Fibroblast of lung (primary cell): Measurements from ENCODE around the gene KRT4. TPM values are rescaled to one million over a fixed set of nuclear protein-coding genes. Genes with fewer than 3 reads are reported as not detected.

ENCODE experiments used
- DNase-seq, 2 donors: peaks; one replicate each; pipeline versions ENCODE4 v3.0.0 to v3.0.0-alpha.2; 2010; ENCODE audit warnings: low read depth in 2 of 2
- H2AFZ ChIP-seq: 2 replicates; pipeline ENCODE4 v1.5.1; 2012; ENCODE audit warnings: low read length, control low read depth, inconsistent platforms
- H3K27ac ChIP-seq: 2 replicates; pipeline ENCODE4 v1.5.1; 2011; ENCODE audit warnings: low read length, control low read depth; ENCODE audit not compliant: insufficient read depth
- H3K27me3 ChIP-seq: 2 replicates; pipeline ENCODE4 v1.5.1; 2011; ENCODE audit warnings: mild to moderate bottlenecking, low read length; ENCODE audit not compliant: control insufficient read depth, insufficient read depth
- H3K36me3 ChIP-seq: 2 replicates; pipeline ENCODE4 v1.5.1; 2011; ENCODE audit warnings: low read length; ENCODE audit not compliant: control insufficient read depth, insufficient read depth
- H3K4me1 ChIP-seq: 2 replicates; pipeline ENCODE4 v1.5.1; 2011; ENCODE audit warnings: low read length; ENCODE audit not compliant: control insufficient read depth, insufficient read depth; ENCODE audit errors: extremely low read depth
- H3K4me2 ChIP-seq: 2 replicates; pipeline ENCODE4 v1.5.1; 2011; ENCODE audit warnings: low read length, control low read depth; ENCODE audit not compliant: insufficient read depth; ENCODE audit errors: extremely low read depth
- H3K4me3 ChIP-seq, 4 experiments: fragments of 200-600 bp in 1 of 4; sonication (generic) in 1 of 4; replicated peaks in 1 of 4; 2 replicates each; pipeline ENCODE4 v1.5.1; 2011 to 2016; ENCODE audit warnings: low read length in 4 of 4, low read depth in 3 of 4, mild to moderate bottlenecking in 3 of 4, control low read depth in 2 of 4, inconsistent platforms in 1 of 4, mixed read lengths in 1 of 4; ENCODE audit not compliant: insufficient read depth in 1 of 4; ENCODE audit errors: control extremely low read depth in 1 of 4
- H3K79me2 ChIP-seq: 2 replicates; pipeline ENCODE4 v1.5.1; 2012; ENCODE audit warnings: mild to moderate bottlenecking, low read length, inconsistent platforms; ENCODE audit not compliant: control insufficient read depth, insufficient read depth
- H3K9ac ChIP-seq: 2 replicates; pipeline ENCODE4 v1.5.1; 2011; ENCODE audit warnings: mild to moderate bottlenecking, low read length, control low read depth; ENCODE audit not compliant: insufficient read depth
- H3K9me3 ChIP-seq: 2 replicates; pipeline ENCODE4 v1.5.1; 2012; ENCODE audit warnings: low read depth, low read length; ENCODE audit not compliant: control insufficient read depth, insufficient read depth
- H4K20me1 ChIP-seq: 2 replicates; pipeline ENCODE4 v1.5.1; 2011; ENCODE audit warnings: low read length; ENCODE audit not compliant: control insufficient read depth, insufficient read depth; ENCODE audit errors: extremely low read depth
- EZH2 ChIP-seq: IDR thresholded peaks from 2 replicates; pipeline ENCODE4 v1.5.1; 2012; ENCODE audit warnings: low read length, control low read depth, mild to moderate bottlenecking; ENCODE audit errors: missing control alignments
- polyA plus RNA-seq, 2 donors: library from polyadenylated mRNA; depleted of rRNA in 1 of 2; stranded (reverse) in 1 of 2; unstranded in 1 of 2; fragments of >200 nt; gene quantifications; 2 replicates each; pipeline ENCODE4 v1.2.1, GENCODE V29; 2011 to 2012; ENCODE audit warnings: missing spikeins in 1 of 2
- total RNA-seq: library from RNA; depleted of rRNA; stranded (reverse); fragments of >200 nt; gene quantifications from 2 replicates; pipeline ENCODE4 v1.2.1, GENCODE V29; 2014
- TF ChIP-seq, protein P1 (sequence below), 2 donors: IDR thresholded peaks in 1 of 2; conservative IDR thresholded peaks in 1 of 2; 1 replicate in 1 of 2; 2 replicates in 1 of 2; pipeline ENCODE4 v1.5.1; 2011 to 2012; ENCODE audit warnings: low read length in 2 of 2, control low read depth in 1 of 2, inconsistent platforms in 1 of 2, low read depth in 1 of 2, mild to moderate bottlenecking in 1 of 2

KRT4 gene
- total and polyA plus RNA-seq, 2 donors (not counting 1 experiment from before 2014, with no cell fraction given): under 0.01 to 0.23 TPM

GRCh38 chr12:52818887-52819420 lies 5.0 kb upstream of the KRT4 start:
- no peak overlapping the region for H3K4me3 ChIP-seq
- no peak overlapping the region for H3K9ac ChIP-seq
- no peaks in the 10 kb centered on the region for H3K27me3 ChIP-seq
- H3K9me3 ChIP-seq: no peaks in the 10 kb centered on the region
- TF ChIP-seq, protein P1, sequence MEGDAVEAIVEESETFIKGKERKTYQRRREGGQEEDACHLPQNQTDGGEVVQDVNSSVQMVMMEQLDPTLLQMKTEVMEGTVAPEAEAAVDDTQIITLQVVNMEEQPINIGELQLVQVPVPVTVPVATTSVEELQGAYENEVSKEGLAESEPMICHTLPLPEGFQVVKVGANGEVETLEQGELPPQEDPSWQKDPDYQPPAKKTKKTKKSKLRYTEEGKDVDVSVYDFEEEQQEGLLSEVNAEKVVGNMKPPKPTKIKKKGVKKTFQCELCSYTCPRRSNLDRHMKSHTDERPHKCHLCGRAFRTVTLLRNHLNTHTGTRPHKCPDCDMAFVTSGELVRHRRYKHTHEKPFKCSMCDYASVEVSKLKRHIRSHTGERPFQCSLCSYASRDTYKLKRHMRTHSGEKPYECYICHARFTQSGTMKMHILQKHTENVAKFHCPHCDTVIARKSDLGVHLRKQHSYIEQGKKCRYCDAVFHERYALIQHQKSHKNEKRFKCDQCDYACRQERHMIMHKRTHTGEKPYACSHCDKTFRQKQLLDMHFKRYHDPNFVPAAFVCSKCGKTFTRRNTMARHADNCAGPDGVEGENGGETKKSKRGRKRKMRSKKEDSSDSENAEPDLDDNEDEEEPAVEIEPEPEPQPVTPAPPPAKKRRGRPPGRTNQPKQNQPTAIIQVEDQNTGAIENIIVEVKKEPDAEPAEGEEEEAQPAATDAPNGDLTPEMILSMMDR (conservative IDR thresholded peaks at IDR 0.05 in 1 of 2, IDR thresholded peaks at IDR 0.05 in 1 of 2; ENCODE audit: low read depth in 1 of 2, low read length in 2 of 2): no peak
- no peak for TF ChIP-seq EZH2
- no peaks in the 10 kb centered on the region for H4K20me1 ChIP-seq
- no peaks in the 10 kb centered on the region for H3K36me3 ChIP-seq
- H2AFZ ChIP-seq: no peak overlapping the region
- no peak overlapping the region for H3K27ac ChIP-seq
- no peaks in the 10 kb centered on the region for H3K79me2 ChIP-seq
- no peak overlapping the region for H3K4me2 ChIP-seq
- no peaks in the 10 kb centered on the region for H3K4me1 ChIP-seq
- DNase-seq: no peak

- Histone ChIP-seq H3K4me2 (no peak overlapping the region), H4K20me1 (no peaks in the 10 kb centered on the region), H3K4me3 (no peak overlapping the region), H2AFZ (no peak overlapping the region), H3K9me3 (no peaks in the 10 kb centered on the region), H3K4me1 (no peaks in the 10 kb centered on the region), H3K27me3 (no peaks in the 10 kb centered on the region), H3K36me3 (no peaks in the 10 kb centered on the region), H3K9ac (no peak overlapping the region), H3K27ac (no peak overlapping the region), H3K79me2 (no peaks in the 10 kb centered on the region)
- DNase-seq: no peak
- no peak for TF ChIP-seq EZH2
- TF ChIP-seq, protein P1 (conservative IDR thresholded peaks at IDR 0.05 in 1 of 2, IDR thresholded peaks at IDR 0.05 in 1 of 2; ENCODE audit: low read depth in 1 of 2, low read length in 2 of 2): no peak
Observed at GRCh38 chr12:52818388-52818787, 4.5 kb upstream of the KRT4 start.

DNA sequence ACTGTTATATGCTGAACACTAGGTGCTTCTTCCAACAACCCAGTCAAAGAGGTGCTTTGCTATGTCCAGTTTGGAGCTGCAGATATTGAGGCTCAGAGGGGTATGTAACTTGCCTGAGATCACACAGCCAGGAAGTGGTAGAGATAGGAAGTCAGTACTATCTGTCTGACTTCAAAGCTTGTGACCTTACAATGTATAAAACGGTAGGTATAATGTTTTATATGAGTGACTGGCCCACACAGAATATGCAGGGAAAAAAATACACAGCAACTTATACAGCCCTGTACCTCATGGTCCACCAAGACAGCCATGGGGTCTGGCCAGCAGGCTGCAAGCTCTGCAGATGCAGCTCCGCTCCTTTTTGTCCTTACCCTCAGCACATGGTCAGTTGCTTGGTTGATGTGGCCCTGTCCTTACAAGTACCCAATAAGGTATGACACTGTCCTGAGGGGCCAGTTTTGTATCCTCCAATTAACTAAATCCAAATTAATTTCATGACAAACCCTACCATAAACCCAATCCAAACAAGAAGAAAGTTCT lies 3.9 kb upstream of the KRT4 start:
- H3K27ac ChIP-seq: no peak overlapping the region
- no peaks in the 10 kb centered on the region for H3K9me3 ChIP-seq
- H2AFZ ChIP-seq: no peak overlapping the region
- no peaks in the 10 kb centered on the region for H3K36me3 ChIP-seq
- H3K4me3 ChIP-seq: no peak overlapping the region
- no peaks in the 10 kb centered on the region for H3K27me3 ChIP-seq
- H3K4me2 ChIP-seq: no peak overlapping the region
- TF ChIP-seq, protein P1 (conservative IDR thresholded peaks at IDR 0.05 in 1 of 2, IDR thresholded peaks at IDR 0.05 in 1 of 2; ENCODE audit: low read depth in 1 of 2, low read length in 2 of 2): no peak
- TF ChIP-seq EZH2: no peak
- no peaks in the 10 kb centered on the region for H3K79me2 ChIP-seq
- no peaks in the 10 kb centered on the region for H3K4me1 ChIP-seq
- H4K20me1 ChIP-seq: no peaks in the 10 kb centered on the region
- DNase-seq: no peak
- no peak overlapping the region for H3K9ac ChIP-seq
